Hematopoietic multipotent progenitor cell treated with erythropoietin and hydrocortisone succinate and interleukin-3 and kit ligand, for 8 days (in vitro differentiated cells): ENCODE results near the gene ARL4A.
A peak's percentile ranks its signal among the peaks of the same experiment; 100 is the strongest.

Source experiments
- DNase-seq: peaks from one replicate; pipeline ENCODE4 v3.0.0-alpha.2; 2015

Gene ARL4A

GRCh38 chr7:12705878-12706277 is 18.4 kb downstream of the ARL4A start:
- no peak for DNase-seq

- DNase-seq, result no peak
Observed at GRCh38 chr7:12706900-12707536, 19.6 kb downstream of the ARL4A start.

GRCh38 chr7:12708314-12708713 is 20.9 kb downstream of the ARL4A start:
- no peak for DNase-seq

GRCh38 chr7:12709726-12710502 is 22.5 kb downstream of the ARL4A start:
- DNase-seq, result no peak

- DNase-seq, result no peak
Observed at GRCh38 chr7:12711124-12711523, 23.7 kb downstream of the ARL4A start.

GRCh38 chr7:12712236-12712635 is 24.8 kb downstream of the ARL4A start:
- DNase-seq, result no peak

- DNase-seq, result no peak
Observed at GRCh38 chr7:12713625-12714378, 26.4 kb downstream of the ARL4A start.

GRCh38 chr7:12714379-12714737 is 26.9 kb downstream of the ARL4A start:
- DNase-seq, result no peak

GRCh38 chr7:12715372-12716133 is 28.1 kb downstream of the ARL4A start:
- peak; percentile 96 for DNase-seq

GRCh38 chr7:12716134-12716681 is 28.8 kb downstream of the ARL4A start:
- DNase-seq, result no peak

- DNase-seq, result no peak
Observed at GRCh38 chr7:12716722-12717121, 29.3 kb downstream of the ARL4A start.

- DNase-seq, result peak; percentile 86
Observed at GRCh38 chr7:12719141-12719919, 31.9 kb downstream of the ARL4A start.

GRCh38 chr7:12719981-12720865 is 32.8 kb downstream of the ARL4A start:
- DNase-seq, result no peak

GRCh38 chr7:12721286-12721830 is 33.9 kb downstream of the ARL4A start:
- DNase-seq, result no peak

GRCh38 chr7:12722136-12722535 is 34.7 kb downstream of the ARL4A start:
- no peak for DNase-seq

- peak; percentile 98 for DNase-seq
Observed at GRCh38 chr7:12722636-12723605, 35.5 kb downstream of the ARL4A start.

- no peak for DNase-seq
Observed at GRCh38 chr7:12725575-12726316, 38.3 kb downstream of the ARL4A start.

- no peak for DNase-seq
Observed at GRCh38 chr7:12726908-12727307, 39.5 kb downstream of the ARL4A start.
